ENCODE results near the gene VGLL2.
"Not testable (repeated sequence)": the region's sequence is repeated elsewhere in the genome, so short reads cannot be mapped to it uniquely, and the experiment has no call there.

The VGLL2 gene

GRCh38 chr6:117237561-117237960 is 27.8 kb upstream of the VGLL2 start:
- TF ChIP-seq CTCF (IDR thresholded peaks at IDR 0.05; ENCODE audit: low read length) (no peak), EZH2 (IDR thresholded peaks at IDR 0.05; ENCODE audit: borderline replicate concordance, low read length) (no peak)

GRCh38 chr6:117244571-117244970 is 20.8 kb upstream of the VGLL2 start:
- not testable (repeated sequence) for H3K4me2 ChIP-seq (ENCODE audit: low read length)

More at GRCh38 chr6:117237561-117237960, 27.8 kb upstream of the VGLL2 start:
- no peak overlapping the region for H3K4me2 ChIP-seq (ENCODE audit: low read length)
- no peaks in the 10 kb centered on the region for H3F3A ChIP-seq (ENCODE audit: insufficient read depth, low read length)
- H3K27me3 ChIP-seq (ENCODE audit: insufficient read depth, low read length): no peaks in the 10 kb centered on the region
- no peak overlapping the region for H2AFZ ChIP-seq (ENCODE audit: low read length)
- H3K9me2 ChIP-seq (ENCODE audit: low read depth, low read length): no peaks in the 10 kb centered on the region
- no peak overlapping the region for H3K9ac ChIP-seq (ENCODE audit: low read length)
- H3K4me3 ChIP-seq (ENCODE audit: low read depth, low read length, poor library complexity, severe bottlenecking): no peak overlapping the region
- H3K4me1 ChIP-seq (ENCODE audit: insufficient read depth, low read length, severe bottlenecking): no peaks in the 10 kb centered on the region
- no peak overlapping the region for H3K27ac ChIP-seq (ENCODE audit: low read depth, low read length, poor library complexity, severe bottlenecking)
- H3K36me3 ChIP-seq (ENCODE audit: insufficient read depth, low read length): no peaks in the 10 kb centered on the region
- no peaks in the 10 kb centered on the region for H4K20me1 ChIP-seq (ENCODE audit: insufficient read depth, low read length)
- H3K9me3 ChIP-seq (ENCODE audit: low read length): no peaks in the 10 kb centered on the region
- no peaks in the 10 kb centered on the region for H3K79me2 ChIP-seq (ENCODE audit: insufficient read depth, low read length)

GRCh38 chr6:117244979-117245378 is 20.4 kb upstream of the VGLL2 start:
- not testable (repeated sequence) for H3K36me3 ChIP-seq (ENCODE audit: insufficient read depth, low read length); H3K27ac ChIP-seq (ENCODE audit: low read depth, low read length, poor library complexity, severe bottlenecking); H3K9me3 ChIP-seq (ENCODE audit: low read length); H3K4me3 ChIP-seq (ENCODE audit: low read depth, low read length, poor library complexity, severe bottlenecking); H3K79me2 ChIP-seq (ENCODE audit: insufficient read depth, low read length); H3K9me2 ChIP-seq (ENCODE audit: low read depth, low read length); H3K9ac ChIP-seq (ENCODE audit: low read length); H3K4me1 ChIP-seq (ENCODE audit: insufficient read depth, low read length, severe bottlenecking); H4K20me1 ChIP-seq (ENCODE audit: insufficient read depth, low read length); H2AFZ ChIP-seq (ENCODE audit: low read length); H3K4me2 ChIP-seq (ENCODE audit: low read length); H3F3A ChIP-seq (ENCODE audit: insufficient read depth, low read length); H3K27me3 ChIP-seq (ENCODE audit: insufficient read depth, low read length)

More at GRCh38 chr6:117244571-117244970, 20.8 kb upstream of the VGLL2 start:
- H3K9me2 ChIP-seq (ENCODE audit: low read depth, low read length); H3F3A ChIP-seq (ENCODE audit: insufficient read depth, low read length); H3K79me2 ChIP-seq (ENCODE audit: insufficient read depth, low read length); H2AFZ ChIP-seq (ENCODE audit: low read length); H3K9me3 ChIP-seq (ENCODE audit: low read length); H3K27ac ChIP-seq (ENCODE audit: low read depth, low read length, poor library complexity, severe bottlenecking); H3K27me3 ChIP-seq (ENCODE audit: insufficient read depth, low read length); H3K36me3 ChIP-seq (ENCODE audit: insufficient read depth, low read length); H3K4me1 ChIP-seq (ENCODE audit: insufficient read depth, low read length, severe bottlenecking); H4K20me1 ChIP-seq (ENCODE audit: insufficient read depth, low read length); H3K9ac ChIP-seq (ENCODE audit: low read length); H3K4me3 ChIP-seq (ENCODE audit: low read depth, low read length, poor library complexity, severe bottlenecking): not testable (repeated sequence)

GRCh38 chr6:117253785-117254184 is 11.6 kb upstream of the VGLL2 start:
- no peaks in the 10 kb centered on the region for H4K20me1 ChIP-seq (ENCODE audit: insufficient read depth, low read length)
- no peak overlapping the region for H3K9ac ChIP-seq (ENCODE audit: low read length)
- no peaks in the 10 kb centered on the region for H3K9me2 ChIP-seq (ENCODE audit: low read depth, low read length)
- no peaks in the 10 kb centered on the region for H3K79me2 ChIP-seq (ENCODE audit: insufficient read depth, low read length)
- no peak overlapping the region for H3K4me3 ChIP-seq (ENCODE audit: low read depth, low read length, poor library complexity, severe bottlenecking)
- no peaks in the 10 kb centered on the region for H3K27me3 ChIP-seq (ENCODE audit: insufficient read depth, low read length)
- no peak overlapping the region for H3K4me2 ChIP-seq (ENCODE audit: low read length)
- H3K36me3 ChIP-seq (ENCODE audit: insufficient read depth, low read length): no peaks in the 10 kb centered on the region
- no peaks in the 10 kb centered on the region for H3K4me1 ChIP-seq (ENCODE audit: insufficient read depth, low read length, severe bottlenecking)
- no peaks in the 10 kb centered on the region for H3K9me3 ChIP-seq (ENCODE audit: low read length)
- no peak for TF ChIP-seq EZH2 (IDR thresholded peaks at IDR 0.05; ENCODE audit: borderline replicate concordance, low read length)
- TF ChIP-seq CTCF (IDR thresholded peaks at IDR 0.05; ENCODE audit: low read length): no peak
- no peak overlapping the region for H2AFZ ChIP-seq (ENCODE audit: low read length)
- H3F3A ChIP-seq (ENCODE audit: insufficient read depth, low read length): no peaks in the 10 kb centered on the region
- no peak overlapping the region for H3K27ac ChIP-seq (ENCODE audit: low read depth, low read length, poor library complexity, severe bottlenecking)
